Breast epithelium (tissue), 4 donors: ENCODE measurements around the gene TTI1. TPM values are rescaled to one million over a fixed set of nuclear protein-coding genes. Genes with fewer than 3 reads are reported as not detected.
"Not testable (repeated sequence)": the region's sequence is repeated elsewhere in the genome, so short reads cannot be mapped to it uniquely, and the experiment has no call there.

Source experiments
- DNase-seq, 2 donors: peaks; one replicate each; pipeline ENCODE4 v3.0.0-alpha.2; 2019; ENCODE audit warnings: low spot score in 2 of 2
- H3K27ac ChIP-seq, 2 donors: fragments of 200-600 bp; sonication (generic) in 1 of 2; one replicate each; pipeline ENCODE4 v1.5.1; 2016 to 2019; ENCODE audit warnings: mild to moderate bottlenecking in 1 of 2
- H3K27me3 ChIP-seq, 2 donors: fragments of 200-600 bp; sonication (generic) in 1 of 2; one replicate each; pipeline versions ENCODE4 v1.5.1 to v1.6.0; 2017 to 2019; ENCODE audit warnings: control low read depth in 1 of 2, mild to moderate bottlenecking in 1 of 2
- H3K36me3 ChIP-seq: fragments of 200-600 bp; one replicate; pipeline ENCODE4 v1.5.1; 2019
- H3K4me1 ChIP-seq, 2 donors: fragments of 200-600 bp; sonication (generic); one replicate each; pipeline ENCODE4 v1.5.1; 2016 to 2019; ENCODE audit warnings: control low read depth in 1 of 2
- H3K4me3 ChIP-seq, 3 donors: fragments of 200-600 bp; sonication (generic); 1 replicate in 2 of 3; 2 replicates in 1 of 3; pipeline ENCODE4 v1.5.1; 2016 to 2019; ENCODE audit warnings: mild to moderate bottlenecking in 3 of 3, moderate library complexity in 2 of 3
- H3K9me3 ChIP-seq, 2 donors: fragments of 200-600 bp; sonication (generic) in 1 of 2; one replicate each; pipeline ENCODE4 v1.5.1; 2016 to 2019; ENCODE audit warnings: control low read depth in 1 of 2
- CTCF ChIP-seq, 3 donors: fragments of 450-650 bp; IDR thresholded peaks; one replicate each; pipeline ENCODE4 v1.5.1; 2016 to 2017; ENCODE audit warnings: antibody characterized with exemption in 3 of 3, mild to moderate bottlenecking in 3 of 3, moderate library complexity in 3 of 3
- POLR2A ChIP-seq: fragments of 450-650 bp; IDR thresholded peaks from one replicate; pipeline ENCODE4 v1.6.1; 2016; ENCODE audit warnings: antibody characterized with exemption, mild to moderate bottlenecking, moderate library complexity
- POLR2AphosphoS5 ChIP-seq, 3 donors: sonication (generic); formaldehyde crosslinking; IDR thresholded peaks; one replicate each; pipeline ENCODE4 v1.6.1; 2017; ENCODE audit warnings: antibody characterized with exemption in 3 of 3
- intact Hi-C: fragments of 100-400 bp; cut with DNase I; formaldehyde crosslinking; loops from one replicate; pipeline ENCODE4 v1.15.1; 2023; ENCODE audit warnings: low total_unique reads
- total RNA-seq, 3 donors: library from RNA; depleted of rRNA; stranded (reverse); fragments of >200 nt; gene quantifications; one replicate each; pipeline ENCODE4 v1.1.0, GENCODE V29; 2016

TTI1 gene
- total RNA-seq, 3 donors from 2014 or later, result 10.2 to 20.2 (median 16.7) TPM

GRCh38 chr20:37971561-37972127 is 61.6 kb downstream of the TTI1 start:
- Histone ChIP-seq H3K4me3 (no peak overlapping the region), H3K27ac (no peak overlapping the region), H3K9me3 (peaks cover 10 to 15% of the 10 kb centered on the region in 2 donors), H3K27me3 (no peaks in the 10 kb centered on the region), H3K36me3 (no peaks in the 10 kb centered on the region), H3K4me1 (no peaks in the 10 kb centered on the region)
- intact Hi-C loops, result no loop called here
- DNase-seq, result no peak
- no peak for TF ChIP-seq POLR2A
- no peak for TF ChIP-seq CTCF (IDR thresholded peaks at IDR 0.05)
- TF ChIP-seq POLR2AphosphoS5 (IDR thresholded peaks at IDR 0.05), result no peak

GRCh38 chr20:37970856-37971245 is 62.4 kb downstream of the TTI1 start:
- Histone ChIP-seq H3K4me1 (no peaks in the 10 kb centered on the region), H3K4me3 (no peak overlapping the region), H3K9me3 (peaks cover 10 to 15% of the 10 kb centered on the region in 2 donors), H3K27me3 (no peaks in the 10 kb centered on the region), H3K27ac (no peak overlapping the region), H3K36me3 (no peaks in the 10 kb centered on the region)
- intact Hi-C loops, result no loop called here
- TF ChIP-seq POLR2A (no peak), CTCF (IDR thresholded peaks at IDR 0.05) (no peak), POLR2AphosphoS5 (IDR thresholded peaks at IDR 0.05) (no peak)
- no peak for DNase-seq

- no peak for DNase-seq
- intact Hi-C loops, result no loop called here
- no peak overlapping the region for H3K4me3 ChIP-seq
- no peaks in the 10 kb centered on the region for H3K36me3 ChIP-seq
- TF ChIP-seq POLR2AphosphoS5 (IDR thresholded peaks at IDR 0.05), result no peak
- TF ChIP-seq CTCF (IDR thresholded peaks at IDR 0.05), result no peak
- peaks cover 10 to 15% of the 10 kb centered on the region in 2 donors for H3K9me3 ChIP-seq
- H3K27me3 ChIP-seq, result no peaks in the 10 kb centered on the region
- no peaks in the 10 kb centered on the region for H3K4me1 ChIP-seq
- no peak overlapping the region for H3K27ac ChIP-seq
Measured at GRCh38 chr20:37969949-37970855, 63.1 kb downstream of the TTI1 start.

- DNase-seq, result no peak
- Histone ChIP-seq H3K9me3 (peaks cover 10 to 19% of the 10 kb centered on the region in 2 donors), H3K27ac (no peak overlapping the region), H3K27me3 (no peaks in the 10 kb centered on the region), H3K4me3 (no peak overlapping the region), H3K36me3 (no peaks in the 10 kb centered on the region), H3K4me1 (no peaks in the 10 kb centered on the region)
- TF ChIP-seq POLR2A (no peak), CTCF (IDR thresholded peaks at IDR 0.05) (no peak), POLR2AphosphoS5 (IDR thresholded peaks at IDR 0.05) (no peak)
- intact Hi-C loops, result no loop called here
Measured at GRCh38 chr20:37968841-37969401, 64.3 kb downstream of the TTI1 start.

- DNase-seq, H3K4me1 ChIP-seq, intact Hi-C loops, H3K27me3 ChIP-seq, H3K27ac ChIP-seq, H3K36me3 ChIP-seq, H3K4me3 ChIP-seq: not testable (repeated sequence)
- peaks cover 2 to 18% of the 10 kb centered on the region in 2 donors for H3K9me3 ChIP-seq
Measured at GRCh38 chr20:37963483-37963882, 69.8 kb downstream of the TTI1 start.
